ENCODE data around the gene SOWAHB.

The SOWAHB gene

DNA sequence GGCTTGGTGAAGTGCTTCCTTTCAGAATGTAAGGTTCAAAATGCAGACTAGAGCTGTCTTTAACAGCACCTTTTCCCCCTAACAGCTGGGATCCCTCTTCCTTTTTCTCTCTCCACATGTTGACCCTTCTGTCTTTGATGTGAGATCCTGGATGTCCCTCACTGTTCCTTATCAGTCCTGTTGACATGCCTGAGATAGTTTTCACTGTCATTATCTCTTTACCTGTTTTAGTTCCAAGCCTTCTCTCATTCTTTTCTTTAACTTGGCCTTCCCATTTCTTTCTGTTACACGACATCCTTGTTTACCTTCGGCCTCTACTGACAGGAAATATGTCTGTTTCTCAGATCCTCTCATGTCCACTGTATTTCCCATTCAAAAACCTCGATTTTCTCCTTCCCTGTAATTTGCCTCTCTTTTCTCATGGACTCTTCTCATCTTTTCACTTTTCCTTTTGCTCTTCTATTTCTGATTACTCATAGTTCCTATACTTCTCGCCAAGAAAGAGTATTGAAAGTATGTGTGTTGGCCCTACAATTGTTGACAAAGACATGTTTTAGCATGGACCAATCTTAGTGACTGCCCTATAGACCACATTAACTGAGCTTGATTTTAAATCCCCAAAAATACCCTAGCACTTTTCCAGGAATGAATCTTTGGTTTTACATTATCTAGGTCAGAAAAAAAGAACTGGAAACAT lies 1.2 kb upstream of the SOWAHB start:
- peaks cover 5 to 14% of the 10 kb centered on the region in 2 experiments for H3K4me1 ChIP-seq (ENCODE audit: control insufficient read depth in 1 of 2, insufficient read depth in 1 of 2, low read depth in 1 of 2, low read length in 1 of 2)
- H3K27me3 ChIP-seq: peaks cover 78% of the 10 kb centered on the region
- no peaks in the 10 kb centered on the region for H3K9me3 ChIP-seq
- no peak overlapping the region for H3K27ac ChIP-seq
- H3K36me3 ChIP-seq: no peaks in the 10 kb centered on the region
- no peak overlapping the region for H3K4me3 ChIP-seq (ENCODE audit: low read depth in 1 of 2, low read length in 1 of 2)
- TF ChIP-seq, protein P1, sequence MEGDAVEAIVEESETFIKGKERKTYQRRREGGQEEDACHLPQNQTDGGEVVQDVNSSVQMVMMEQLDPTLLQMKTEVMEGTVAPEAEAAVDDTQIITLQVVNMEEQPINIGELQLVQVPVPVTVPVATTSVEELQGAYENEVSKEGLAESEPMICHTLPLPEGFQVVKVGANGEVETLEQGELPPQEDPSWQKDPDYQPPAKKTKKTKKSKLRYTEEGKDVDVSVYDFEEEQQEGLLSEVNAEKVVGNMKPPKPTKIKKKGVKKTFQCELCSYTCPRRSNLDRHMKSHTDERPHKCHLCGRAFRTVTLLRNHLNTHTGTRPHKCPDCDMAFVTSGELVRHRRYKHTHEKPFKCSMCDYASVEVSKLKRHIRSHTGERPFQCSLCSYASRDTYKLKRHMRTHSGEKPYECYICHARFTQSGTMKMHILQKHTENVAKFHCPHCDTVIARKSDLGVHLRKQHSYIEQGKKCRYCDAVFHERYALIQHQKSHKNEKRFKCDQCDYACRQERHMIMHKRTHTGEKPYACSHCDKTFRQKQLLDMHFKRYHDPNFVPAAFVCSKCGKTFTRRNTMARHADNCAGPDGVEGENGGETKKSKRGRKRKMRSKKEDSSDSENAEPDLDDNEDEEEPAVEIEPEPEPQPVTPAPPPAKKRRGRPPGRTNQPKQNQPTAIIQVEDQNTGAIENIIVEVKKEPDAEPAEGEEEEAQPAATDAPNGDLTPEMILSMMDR (IDR thresholded peaks at IDR 0.05): no peak

DNA sequence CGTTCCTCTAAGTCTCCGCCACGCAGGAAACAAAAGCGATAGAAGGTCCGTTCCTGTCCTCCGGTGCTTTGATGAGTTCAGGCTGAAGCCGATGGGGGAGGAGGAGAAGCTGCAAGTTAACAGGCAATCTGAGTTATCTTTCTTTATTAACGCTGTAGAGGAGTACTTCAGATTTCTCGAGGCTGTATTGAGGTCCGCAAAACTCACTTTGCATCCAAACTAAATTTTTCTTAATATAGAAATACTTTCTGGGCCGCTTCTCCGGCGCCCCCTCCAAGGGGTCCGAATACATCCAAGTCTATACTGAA lies 395 bp upstream of the SOWAHB start:
- peaks cover 85% of the 10 kb centered on the region for H3K27me3 ChIP-seq
- peak overlapping the region in 1 of 2 experiments; percentile 36 for H3K4me3 ChIP-seq (ENCODE audit: low read depth in 1 of 2, low read length in 1 of 2)
- TF ChIP-seq, protein P1 (IDR thresholded peaks at IDR 0.05): no peak

DNA sequence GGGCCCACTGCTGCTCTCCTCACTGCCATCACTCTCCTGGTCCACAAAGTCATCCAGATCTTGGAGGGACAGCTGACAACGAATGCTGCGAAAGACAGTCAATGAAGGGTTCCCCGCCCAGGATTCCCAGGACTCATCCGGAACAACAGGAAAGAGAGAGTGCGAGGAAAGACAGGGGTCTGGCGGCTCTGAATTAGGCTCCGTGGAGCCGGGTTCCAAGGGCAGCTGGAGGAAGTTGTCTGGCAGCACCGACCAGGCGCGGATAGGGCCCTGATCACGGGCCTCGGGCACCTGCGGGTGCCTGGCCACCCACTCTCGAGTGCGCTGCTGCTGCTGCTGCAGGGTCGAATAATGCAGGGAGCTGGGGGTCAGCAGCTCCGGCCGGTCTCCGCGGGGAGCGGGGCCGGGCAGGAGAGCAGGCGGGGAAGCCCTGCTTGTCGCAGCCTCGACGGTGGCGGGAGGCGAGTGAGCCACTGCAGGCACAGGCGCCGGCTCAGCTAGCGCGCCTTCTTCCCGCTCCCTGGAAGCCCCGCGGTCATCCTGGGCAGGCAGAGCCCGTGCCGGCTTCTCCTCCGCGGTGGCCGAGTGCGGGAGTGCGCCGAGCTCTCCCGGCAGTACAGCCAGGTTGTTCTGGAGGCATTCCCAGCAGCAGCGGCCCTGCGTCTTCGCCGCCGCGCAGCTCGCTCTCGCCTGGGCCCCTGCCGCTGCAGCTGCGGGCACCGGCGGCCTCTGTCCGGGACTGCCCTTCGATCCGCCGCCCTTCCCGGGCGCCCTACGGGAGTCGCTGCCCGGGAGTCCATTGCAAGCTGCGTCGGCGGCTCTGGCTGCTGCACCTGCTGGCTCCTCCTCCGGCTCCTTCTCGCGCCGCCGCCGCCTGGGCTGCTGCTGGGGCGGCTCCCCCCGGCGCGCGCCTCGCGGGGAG lies 1.1 kb downstream of the SOWAHB start:
- H3K9me3 ChIP-seq: no peaks in the 10 kb centered on the region
- H3K4me1 ChIP-seq (ENCODE audit: control insufficient read depth in 1 of 2, insufficient read depth in 1 of 2, low read depth in 1 of 2, low read length in 1 of 2): peaks cover 5 to 14% of the 10 kb centered on the region in 2 experiments
- no peak overlapping the region for H3K27ac ChIP-seq
- H3K4me3 ChIP-seq (ENCODE audit: low read depth in 1 of 2, low read length in 1 of 2): no peak overlapping the region
- peaks cover 92% of the 10 kb centered on the region for H3K27me3 ChIP-seq
- TF ChIP-seq, protein P1 (IDR thresholded peaks at IDR 0.05): no peak
- H3K36me3 ChIP-seq: no peaks in the 10 kb centered on the region

More for the DNA sequence above, 395 bp upstream of the SOWAHB start:
- H3K4me1 ChIP-seq (ENCODE audit: control insufficient read depth in 1 of 2, insufficient read depth in 1 of 2, low read depth in 1 of 2, low read length in 1 of 2): peaks cover 5 to 14% of the 10 kb centered on the region in 2 experiments
- no peak overlapping the region for H3K27ac ChIP-seq
- H3K36me3 ChIP-seq: no peaks in the 10 kb centered on the region
- no peaks in the 10 kb centered on the region for H3K9me3 ChIP-seq

DNA sequence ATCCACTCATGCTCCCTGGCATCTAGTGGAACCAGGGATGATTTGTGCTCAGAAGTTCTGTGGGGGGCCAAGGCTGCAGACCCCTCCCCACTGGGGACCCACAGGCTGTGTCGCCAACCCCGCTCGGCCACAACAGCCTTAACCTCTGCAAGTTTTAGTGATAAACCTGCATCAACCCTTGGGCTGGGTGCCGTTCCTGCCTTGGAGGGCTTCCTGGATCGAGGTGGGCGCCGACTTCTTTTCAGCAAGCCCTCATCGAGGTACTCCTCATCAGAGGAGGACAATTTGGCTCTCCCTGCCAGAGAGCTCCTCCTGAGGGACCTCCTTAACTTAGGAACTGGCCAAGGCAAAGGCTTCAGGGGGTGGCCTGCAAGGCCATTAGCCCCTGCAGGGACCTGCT lies 1.9 kb downstream of the SOWAHB start:
- no peaks in the 10 kb centered on the region for H3K36me3 ChIP-seq
- no peak overlapping the region for H3K4me3 ChIP-seq (ENCODE audit: low read depth in 1 of 2, low read length in 1 of 2)
- H3K9me3 ChIP-seq: no peaks in the 10 kb centered on the region
- TF ChIP-seq, protein P1 (IDR thresholded peaks at IDR 0.05): no peak
- H3K27me3 ChIP-seq: peaks cover 96% of the 10 kb centered on the region
- H3K27ac ChIP-seq: no peak overlapping the region
- H3K4me1 ChIP-seq (ENCODE audit: control insufficient read depth in 1 of 2, insufficient read depth in 1 of 2, low read depth in 1 of 2, low read length in 1 of 2): peaks cover 5 to 14% of the 10 kb centered on the region in 2 experiments

DNA sequence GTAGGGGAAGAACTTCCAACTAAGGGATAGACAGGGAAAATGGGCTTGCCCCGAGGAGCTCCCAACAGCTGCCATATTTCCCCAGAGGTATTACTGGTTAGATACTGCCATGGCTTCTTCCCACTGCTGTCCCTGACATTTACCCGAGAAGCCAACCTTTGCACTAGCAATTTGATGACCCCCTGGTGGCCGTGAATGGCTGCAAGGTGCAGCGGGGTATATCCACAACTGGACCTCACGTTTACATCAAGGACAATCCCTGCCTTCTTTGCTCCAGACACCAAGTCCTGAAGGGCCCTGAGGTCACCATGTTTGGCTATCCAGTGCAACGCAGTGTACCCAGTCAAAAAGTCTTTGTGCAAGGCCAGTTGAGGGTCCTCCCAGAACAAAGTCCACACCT lies 2.3 kb downstream of the SOWAHB start:
- Histone ChIP-seq H3K4me1 (ENCODE audit: control insufficient read depth in 1 of 2, insufficient read depth in 1 of 2, low read depth in 1 of 2, low read length in 1 of 2) (peaks cover 5 to 14% of the 10 kb centered on the region in 2 experiments), H3K36me3 (no peaks in the 10 kb centered on the region), H3K4me3 (ENCODE audit: low read depth in 1 of 2, low read length in 1 of 2) (no peak overlapping the region), H3K27me3 (peaks cover 96% of the 10 kb centered on the region), H3K9me3 (no peaks in the 10 kb centered on the region), H3K27ac (no peak overlapping the region)
- TF ChIP-seq, protein P1 (IDR thresholded peaks at IDR 0.05): no peak
